Measurements from ENCODE around the gene S100B. TPM values are rescaled to one million over a fixed set of nuclear protein-coding genes. Genes with fewer than 3 reads are reported as not detected.

The S100B gene
- total and polyA plus RNA-seq, 9 of the 15 experiments (the other 6 are each of a cell fraction or from before 2014, with no cell fraction given): not detected

DNA sequence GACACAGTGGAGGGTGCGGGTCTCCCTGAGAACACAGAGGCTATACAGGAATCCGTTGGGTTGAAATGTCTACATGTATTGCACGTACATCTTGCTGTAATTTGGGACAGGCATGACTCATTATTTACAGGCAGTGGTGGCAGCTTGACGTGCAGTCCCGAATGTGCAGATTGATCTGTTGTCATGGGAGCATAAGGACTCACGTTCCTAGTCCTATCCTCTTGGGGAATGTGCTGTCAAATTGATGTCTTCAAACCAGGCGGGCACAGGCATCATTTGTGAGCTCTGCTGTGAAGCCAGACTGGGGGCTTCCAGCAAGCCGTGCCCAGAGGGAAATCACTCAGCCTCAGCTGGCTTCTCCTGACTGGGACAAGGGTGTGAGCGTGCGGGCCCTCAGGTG is 40.5 kb downstream of the S100B start:
- FAIRE-seq: no peak
- BruUV-seq (replicated peaks): no TSS peak
- CTCF ChIA-PET (ENCODE audit: low intra/inter-chr PET ratio): no interaction called here

More for the DNA sequence above, 40.5 kb downstream of the S100B start:
- Histone ChIP-seq H3K4me3 (no peak overlapping the region), H3K36me3 (ENCODE audit: control insufficient read depth, insufficient read depth, low read length) (peaks cover 83% of the 10 kb centered on the region; the same call in 2 of the 3 replicates), H3K27me3 (ENCODE audit: control insufficient read depth in 2 of 2, insufficient read depth in 2 of 2, low read length in 2 of 2) (no peaks in the 10 kb centered on the region), H3K9me3 (replicated peaks; ENCODE audit: control insufficient read depth, insufficient read depth, low read depth, low read length) (no peaks in the 10 kb centered on the region), H3K9ac (ENCODE audit: insufficient read depth in 1 of 2, low read depth in 2 of 2, low read length in 2 of 2) (no peak overlapping the region), H3K4me2 (ENCODE audit: insufficient read depth, low read length) (no peak overlapping the region), H3K27ac (ENCODE audit: extremely low read depth, low read depth, low read length) (no peak overlapping the region), H3K4me1 (replicated peaks in 1 of 2; ENCODE audit: control insufficient read depth in 2 of 2, insufficient read depth in 2 of 2, low read length in 2 of 2) (peaks cover 0 to 15% of the 10 kb centered on the region in 2 experiments; a peak in 2 of 5 replicates), H3K79me2 (ENCODE audit: control insufficient read depth, insufficient read depth, low read length) (no peaks in the 10 kb centered on the region), H4K20me1 (replicated peaks; ENCODE audit: control insufficient read depth, insufficient read depth, low read length) (no peaks in the 10 kb centered on the region), H2AFZ (ENCODE audit: low read depth, low read length) (no peak overlapping the region), H3K9me1 (ENCODE audit: control insufficient read depth, insufficient read depth, low read length) (peaks cover 4% of the 10 kb centered on the region)
- TF ChIP-seq JUND (IDR thresholded peaks at IDR 0.05; ENCODE audit: borderline replicate concordance, low read depth, low read length): no peak
- no peak for TF ChIP-seq JUND (tag; IDR thresholded peaks at IDR 0.05; ENCODE audit: borderline replicate concordance, low read depth, low read length)
- no peak for TF ChIP-seq ZNF444 (CRISPR knock-in tag; IDR thresholded peaks at IDR 0.05)
- TF ChIP-seq ARHGAP35 (IDR thresholded peaks at IDR 0.05; ENCODE audit: partially characterized antibody): no peak
- no peak for TF ChIP-seq ELF4 (CRISPR knock-in tag; IDR thresholded peaks at IDR 0.05)
- no peak for TF ChIP-seq BCL6 (CRISPR knock-in tag; IDR thresholded peaks at IDR 0.05)
- TF ChIP-seq, protein P1, sequence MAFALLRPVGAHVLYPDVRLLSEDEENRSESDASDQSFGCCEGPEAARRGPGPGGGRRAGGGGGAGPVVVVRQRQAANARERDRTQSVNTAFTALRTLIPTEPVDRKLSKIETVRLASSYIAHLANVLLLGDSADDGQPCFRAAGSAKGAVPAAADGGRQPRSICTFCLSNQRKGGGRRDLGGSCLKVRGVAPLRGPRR (CRISPR knock-in tag; IDR thresholded peaks at IDR 0.05): no peak
- TF ChIP-seq BDP1 (IDR thresholded peaks at IDR 0.05; ENCODE audit: insufficient read depth, insufficient read length): no peak
- TF ChIP-seq ZC3H4 (CRISPR knock-in tag; IDR thresholded peaks at IDR 0.05; ENCODE audit: borderline replicate concordance): no peak
- TF ChIP-seq, protein P2, sequence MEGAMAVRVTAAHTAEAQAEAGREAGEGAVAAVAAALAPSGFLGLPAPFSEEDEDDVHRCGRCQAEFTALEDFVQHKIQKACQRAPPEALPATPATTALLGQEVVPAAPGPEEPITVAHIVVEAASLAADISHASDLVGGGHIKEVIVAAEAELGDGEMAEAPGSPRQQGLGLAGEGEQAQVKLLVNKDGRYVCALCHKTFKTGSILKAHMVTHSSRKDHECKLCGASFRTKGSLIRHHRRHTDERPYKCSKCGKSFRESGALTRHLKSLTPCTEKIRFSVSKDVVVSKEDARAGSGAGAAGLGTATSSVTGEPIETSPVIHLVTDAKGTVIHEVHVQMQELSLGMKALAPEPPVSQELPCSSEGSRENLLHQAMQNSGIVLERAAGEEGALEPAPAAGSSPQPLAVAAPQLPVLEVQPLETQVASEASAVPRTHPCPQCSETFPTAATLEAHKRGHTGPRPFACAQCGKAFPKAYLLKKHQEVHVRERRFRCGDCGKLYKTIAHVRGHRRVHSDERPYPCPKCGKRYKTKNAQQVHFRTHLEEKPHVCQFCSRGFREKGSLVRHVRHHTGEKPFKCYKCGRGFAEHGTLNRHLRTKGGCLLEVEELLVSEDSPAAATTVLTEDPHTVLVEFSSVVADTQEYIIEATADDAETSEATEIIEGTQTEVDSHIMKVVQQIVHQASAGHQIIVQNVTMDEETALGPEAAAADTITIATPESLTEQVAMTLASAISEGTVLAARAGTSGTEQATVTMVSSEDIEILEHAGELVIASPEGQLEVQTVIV (CRISPR knock-in tag; IDR thresholded peaks at IDR 0.05; ENCODE audit: borderline replicate concordance): no peak
- TF ChIP-seq DIDO1 (tag; IDR thresholded peaks at IDR 0.05; ENCODE audit: low read depth): no peak
- no peak for TF ChIP-seq FOXM1 (IDR thresholded peaks at IDR 0.05; ENCODE audit: low read depth)
- TF ChIP-seq FOXM1 (CRISPR knock-in tag; IDR thresholded peaks at IDR 0.05; ENCODE audit: low read depth): no peak
- TF ChIP-seq SETDB1 (IDR thresholded peaks at IDR 0.05; ENCODE audit: low read length): no peak
- no peak for TF ChIP-seq ZNF232 (CRISPR knock-in tag; IDR thresholded peaks at IDR 0.05)
- TF ChIP-seq YBX1 (IDR thresholded peaks at IDR 0.05): no peak
- 69% methylated on average over 10 of the region's 10 CpGs for WGBS (ENCODE audit: insufficient coverage, low coverage, missing lambda C conversion rate)
- no peak for ATAC-seq
- in situ Hi-C loops (cut with MboI) (no loop called here), intact Hi-C loops (cut with micrococcal nuclease) (no loop called here)
- peak in 1 of 4 experiments; percentile 8 for DNase-seq (ENCODE audit: extremely low read depth in 1 of 4, low spot score in 3 of 4)
- POLR2A ChIA-PET: interaction anchor here (0.9 kb wide), 1 partner anchor 17 kb away, joined by 3 read pairs; no protein-coding TSS in a partner anchor

Data from K562 (cell line).